GM12878 (cell line): ENCODE measurements around the gene TBC1D10B. TPM values are rescaled to one million over a fixed set of nuclear protein-coding genes. Genes with fewer than 3 reads are reported as not detected.

ENCODE experiments used
- E2F8 ChIP-seq: fragments of 450-650 bp; IDR thresholded peaks from 2 replicates; pipeline ENCODE4 v1.6.1; 2018; ENCODE audit warnings: mild to moderate bottlenecking, low read depth, moderate library complexity; ENCODE audit not compliant: partially characterized antibody
- HSF1 ChIP-seq: fragments of 150-350 bp; IDR thresholded peaks from 2 replicates; pipeline ENCODE4 v1.6.1; 2014; ENCODE audit warnings: mild to moderate bottlenecking, low read depth, low read length
- IKZF1 ChIP-seq: fragments of 450-650 bp; conservative IDR thresholded peaks from 2 replicates; pipeline ENCODE4 v1.6.1; 2017; ENCODE audit warnings: antibody characterized with exemption, mild to moderate bottlenecking
- MLLT1 ChIP-seq: fragments of 450-650 bp; IDR thresholded peaks from 2 replicates; pipeline ENCODE4 v1.6.1; 2016; ENCODE audit warnings: mild to moderate bottlenecking
- MTA2 ChIP-seq: fragments of 450-650 bp; IDR thresholded peaks from 2 replicates; pipeline ENCODE4 v1.6.1; 2016; ENCODE audit warnings: low read depth, mild to moderate bottlenecking, moderate library complexity
- NFIC ChIP-seq: IDR thresholded peaks from 2 replicates; pipeline ENCODE4 v1.6.1; 2012; ENCODE audit warnings: low read depth, mild to moderate bottlenecking, inconsistent platforms, low read length, moderate library complexity
- NR2F1 ChIP-seq: fragments of 450-650 bp; conservative IDR thresholded peaks from 2 replicates; pipeline ENCODE4 v1.6.1; 2017; ENCODE audit warnings: mild to moderate bottlenecking
- SKIL ChIP-seq: fragments of 450-650 bp; IDR thresholded peaks from 2 replicates; pipeline ENCODE4 v1.6.1; 2017; ENCODE audit warnings: mild to moderate bottlenecking, low read depth, inconsistent platforms; ENCODE audit not compliant: poor library complexity, severe bottlenecking
- TAF1 ChIP-seq: IDR thresholded peaks from 2 replicates; pipeline ENCODE4 v1.6.1; 2011; ENCODE audit warnings: mild to moderate bottlenecking, low read depth, low read length, borderline replicate concordance
- USF1 ChIP-seq: IDR thresholded peaks from 2 replicates; pipeline ENCODE4 v1.6.1; 2011; ENCODE audit warnings: borderline replicate concordance, low read depth, mild to moderate bottlenecking, moderate library complexity, mixed read lengths, low read length; ENCODE audit not compliant: insufficient read depth; ENCODE audit errors: extremely low read length
- ZBTB33 ChIP-seq: fragments of 450-650 bp; IDR thresholded peaks from 2 replicates; pipeline ENCODE4 v1.6.1; 2017; ENCODE audit warnings: mild to moderate bottlenecking
- ZNF687 ChIP-seq: fragments of 450-650 bp; IDR thresholded peaks from 2 replicates; pipeline ENCODE4 v1.6.1; 2017; ENCODE audit warnings: mild to moderate bottlenecking, moderate library complexity
- polyA plus RNA-seq, 11 experiments: library from polyadenylated mRNA; depleted of rRNA in 4 of 11; unstranded in 6 of 11; stranded (reverse) in 5 of 11; fragments of >200 nt; fragmentation: Nextera tagmentation in 4 of 11; fragmentation: Illumina TruSeq in 1 of 11; extraction: Ambion mirVana in 4 of 11; extraction: Trizol in 1 of 11; gene quantifications; 1 replicate in 1 of 11; 2 replicates in 10 of 11; pipeline versions ENCODE4 v1.2.1 to v1.2.3, GENCODE V29; 2011 to 2016; ENCODE audit warnings: inconsistent platforms in 2 of 11, missing spikeins in 2 of 11, low read depth in 1 of 11
- total RNA-seq, 4 experiments: library from RNA; depleted of rRNA in 3 of 4; stranded (reverse); fragments of >200 nt in 3 of 4; fragmentation: Illumina TruSeq in 1 of 4; extraction: Trizol in 1 of 4; gene quantifications; 2 replicates each; pipeline versions ENCODE4 v1.2.1 to v1.2.3, GENCODE V29; 2013 to 2021

Gene TBC1D10B
- total and polyA plus RNA-seq, 10 of the 15 experiments (the other 5 are each of a cell fraction or from before 2014, with no cell fraction given): 2.2 to 51.2 (median 11.6) TPM

- no peak for TF ChIP-seq E2F8
- TF ChIP-seq NR2F1: 0 out of 2 replicates have a peak, but pooled peaks have one; percentile 37
- TF ChIP-seq ZBTB33: no peak
- no peak for TF ChIP-seq SKIL
- TF ChIP-seq USF1: no peak
- peak; percentile 36; the same call in 1 of the 2 replicates for TF ChIP-seq NFIC
- peak; percentile 29; the same call in 1 of the 2 replicates for TF ChIP-seq MTA2
- no peak for TF ChIP-seq MLLT1
- no peak for TF ChIP-seq HSF1
- TF ChIP-seq IKZF1: no peak; the same call in 1 of the 2 replicates
- TF ChIP-seq TAF1: no peak
- no peak for TF ChIP-seq ZNF687
These were observed 20.6 kb downstream of the TBC1D10B start (continued) for GRCh38 chr16:30349675-30350074.
